Measurements from ENCODE around the gene COL4A6. TPM values are rescaled to one million over a fixed set of nuclear protein-coding genes. Genes with fewer than 3 reads are reported as not detected.

The COL4A6 gene
- total and polyA plus RNA-seq, 10 of the 15 experiments (the other 5 are each of a cell fraction or from before 2014, with no cell fraction given) = 0.02 to 0.56 (median 0.05) TPM; not detected in 3

DNA sequence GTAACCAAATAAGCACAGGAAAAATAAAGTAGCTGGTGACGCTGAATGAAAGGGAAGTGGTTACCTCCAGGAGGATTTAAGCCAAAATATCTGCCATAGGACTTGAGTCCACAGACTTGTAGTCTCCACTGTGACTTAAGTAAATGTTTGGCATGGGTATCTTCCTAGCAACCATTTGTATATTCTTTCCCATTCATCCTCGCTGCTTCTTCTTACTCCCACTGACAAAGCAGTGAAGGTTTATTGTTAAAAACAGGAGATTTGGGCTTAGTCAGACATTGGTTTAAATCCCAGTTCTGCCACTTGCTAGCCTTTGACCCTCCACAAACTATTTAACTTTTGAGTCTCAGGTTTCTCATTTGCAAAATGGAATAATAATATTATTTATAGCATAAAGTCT, 22.3 kb downstream of the COL4A6 start (continued):
- no peak for TF ChIP-seq IKZF2 (IDR thresholded peaks at IDR 0.05)
- TF ChIP-seq SRF (IDR thresholded peaks at IDR 0.05; ENCODE audit: low read depth in 2 of 2, low read length in 2 of 2) = no peak

- FAIRE-seq (no peak), ATAC-seq (no peak), DNase-seq (ENCODE audit: low read depth, low spot score) (no peak)
- in situ Hi-C loops (cut with MboI) (no loop called here), intact Hi-C loops (cut with micrococcal nuclease; ENCODE audit: unreplicated experiment) (no loop called here)
- WGBS (ENCODE audit: insufficient coverage, insufficient replicate concordance, low lambda C conversion rate, missing lambda C conversion rate) = 55% methylated on average over 1 of the region's 1 CpG
- no TSS peak for BruUV-seq (replicated peaks)
- Histone ChIP-seq H3K79me2 (ENCODE audit: control insufficient read depth, insufficient read depth, low read length) (no peaks in the 10 kb centered on the region), H3K36me3 (ENCODE audit: control insufficient read depth in 2 of 2, insufficient read depth in 2 of 2, low read length in 1 of 2) (no peaks in the 10 kb centered on the region), H3K9me3 (replicated peaks; ENCODE audit: control insufficient read depth, insufficient read depth, low read length) (no peaks in the 10 kb centered on the region), H2AFZ (ENCODE audit: control insufficient read depth, low read depth, low read length) (no peak overlapping the region), H3K4me3 (no peak overlapping the region), H3K4me1 (ENCODE audit: control insufficient read depth, insufficient read depth, low read length) (no peaks in the 10 kb centered on the region), H3K27ac (ENCODE audit: control insufficient read depth, insufficient read depth) (no peak overlapping the region), H3K4me2 (ENCODE audit: control insufficient read depth, insufficient read depth) (no peak overlapping the region), H3K9ac (ENCODE audit: control insufficient read depth, insufficient read depth, low read length) (no peak overlapping the region), H4K20me1 (ENCODE audit: control insufficient read depth, insufficient read depth) (no peaks in the 10 kb centered on the region), H3K27me3 (replicated peaks in 1 of 2; ENCODE audit: control insufficient read depth in 2 of 2, insufficient read depth in 2 of 2, low read length in 1 of 2) (no peaks in the 10 kb centered on the region; a peak in 1 of 4 replicates)
- ChIA-PET POLR2A (interaction anchor here (0.6 kb wide), 1 partner anchor 512 kb away, joined by 3 read pairs; no protein-coding TSS in a partner anchor), SMC1A (ENCODE audit: uncharacterized antibody, unreplicated experiment) (no interaction called here), CTCF (no interaction called here), RAD21 (ENCODE audit: unreplicated experiment) (no interaction called here)
- TF ChIP-seq, protein P1, sequence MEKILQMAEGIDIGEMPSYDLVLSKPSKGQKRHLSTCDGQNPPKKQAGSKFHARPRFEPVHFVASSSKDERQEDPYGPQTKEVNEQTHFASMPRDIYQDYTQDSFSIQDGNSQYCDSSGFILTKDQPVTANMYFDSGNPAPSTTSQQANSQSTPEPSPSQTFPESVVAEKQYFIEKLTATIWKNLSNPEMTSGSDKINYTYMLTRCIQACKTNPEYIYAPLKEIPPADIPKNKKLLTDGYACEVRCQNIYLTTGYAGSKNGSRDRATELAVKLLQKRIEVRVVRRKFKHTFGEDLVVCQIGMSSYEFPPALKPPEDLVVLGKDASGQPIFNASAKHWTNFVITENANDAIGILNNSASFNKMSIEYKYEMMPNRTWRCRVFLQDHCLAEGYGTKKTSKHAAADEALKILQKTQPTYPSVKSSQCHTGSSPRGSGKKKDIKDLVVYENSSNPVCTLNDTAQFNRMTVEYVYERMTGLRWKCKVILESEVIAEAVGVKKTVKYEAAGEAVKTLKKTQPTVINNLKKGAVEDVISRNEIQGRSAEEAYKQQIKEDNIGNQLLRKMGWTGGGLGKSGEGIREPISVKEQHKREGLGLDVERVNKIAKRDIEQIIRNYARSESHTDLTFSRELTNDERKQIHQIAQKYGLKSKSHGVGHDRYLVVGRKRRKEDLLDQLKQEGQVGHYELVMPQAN (conservative IDR thresholded peaks at IDR 0.05) = no peak
- TF ChIP-seq BCL3 (IDR thresholded peaks at IDR 0.05; ENCODE audit: borderline replicate concordance, insufficient read depth, low read depth, low read length, poor library complexity, severe bottlenecking) (no peak), DPF2 (IDR thresholded peaks at IDR 0.05) (no peak), POU2F2 (IDR thresholded peaks at IDR 0.05; ENCODE audit: borderline replicate concordance, low read depth, low read length) (no peak), SMARCA5 (IDR thresholded peaks at IDR 0.05) (no peak), CBX5 (IDR thresholded peaks at IDR 0.05; ENCODE audit: low read depth) (no peak), ZNF24 (IDR thresholded peaks at IDR 0.05) (no peak), FOXM1 (IDR thresholded peaks at IDR 0.05; ENCODE audit: low read depth, low read length) (no peak), ZSCAN29 (IDR thresholded peaks at IDR 0.05) (no peak), ZNF384 (IDR thresholded peaks at IDR 0.05; ENCODE audit: borderline replicate concordance, low read depth, low read length) (no peak), RBBP5 (conservative IDR thresholded peaks at IDR 0.05) (no peak), NFYA (IDR thresholded peaks at IDR 0.05; ENCODE audit: borderline replicate concordance, low read depth, low read length) (no peak), KDM1A (IDR thresholded peaks at IDR 0.05; ENCODE audit: borderline replicate concordance) (no peak)
These were observed 23.1 kb downstream of the COL4A6 start for GRCh38 chrX:108415146-108415545.
